ENCODE measurements around the gene AMOT.

Gene AMOT

DNA sequence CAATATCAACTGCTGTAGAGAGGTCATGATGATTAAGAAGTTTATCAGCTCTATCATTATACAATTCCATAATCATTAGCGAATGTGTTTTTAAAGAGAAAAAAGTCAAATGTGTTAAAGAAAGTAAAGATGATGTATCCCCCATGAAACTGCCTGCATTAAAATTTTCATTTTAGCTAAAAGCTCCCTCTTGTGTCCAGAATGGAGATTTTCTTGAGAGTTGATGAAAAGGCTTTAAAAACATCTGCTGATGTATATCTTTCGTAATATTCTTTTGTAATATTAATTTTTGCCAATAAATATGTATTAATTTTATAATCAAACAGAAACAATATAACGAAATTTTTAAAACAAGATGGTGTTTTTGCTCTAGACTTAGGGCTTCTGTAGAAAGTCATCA lies 108.8 kb downstream of the AMOT start:
- DNase-seq: peak in 2 of 3 experiments; percentile 6 to 14

All from NCI-H1417 (cell line).